BJ (cell line): Measurements from ENCODE around the gene ZNF135. TPM values are rescaled to one million over a fixed set of nuclear protein-coding genes. Genes with fewer than 3 reads are reported as not detected.

Experiments used
- CTCF ChIA-PET: fragments of 350-600 bp; formaldehyde crosslinking; extraction: SDS; loops from one replicate; lab custom pipeline; 2021; ENCODE audit warnings: antibody characterized with exemption, inconsistent platforms; lab: Yijun Ruan, JAX
- POLR2A ChIA-PET: fragments of 300-600 bp; sonication (Branson Sonifier 250); formaldehyde crosslinking; extraction: SDS; loops from one replicate; lab custom pipeline; 2021; ENCODE audit warnings: antibody characterized with exemption; lab: Charles Lee
- DNase-seq: peaks from one replicate; pipeline ENCODE4 v3.0.0-alpha.2; 2011; ENCODE audit warnings: low read depth
- H3K27me3 ChIP-seq: 2 replicates; pipeline ENCODE4 v1.6.0; 2011; ENCODE audit warnings: low read length; ENCODE audit not compliant: control insufficient read depth, insufficient read depth
- H3K36me3 ChIP-seq: 2 replicates; pipeline ENCODE4 v1.5.1; 2011; ENCODE audit warnings: low read length; ENCODE audit not compliant: control insufficient read depth, insufficient read depth
- H3K4me3 ChIP-seq: 2 replicates; pipeline ENCODE4 v1.5.1; 2011; ENCODE audit warnings: low read depth, mild to moderate bottlenecking, control low read depth, low read length
- CTCF ChIP-seq: IDR thresholded peaks from 2 replicates; pipeline ENCODE4 v1.5.1; 2011; ENCODE audit warnings: low read depth, mild to moderate bottlenecking, control low read depth, inconsistent platforms, low read length, moderate library complexity; ENCODE audit not compliant: insufficient read depth
- polyA minus RNA-seq: library from RNA; depleted of rRNA, polyadenylated mRNA; stranded (reverse); fragments of >200 nt; gene quantifications from 2 replicates; pipeline ENCODE4 v1.2.3, GENCODE V29; 2011; rRNA and poly(A)+ RNA removed
- polyA plus RNA-seq: library from polyadenylated mRNA; depleted of rRNA; stranded (reverse); fragments of >200 nt; gene quantifications from 2 replicates; pipeline ENCODE4 v1.2.3, GENCODE V29; 2011; rRNA removed

Gene ZNF135
- polyA plus RNA-seq (6.3 and 6.8 TPM in 2 replicates), polyA minus RNA-seq (3.7 and 5.7 TPM in 2 replicates)

GRCh38 chr19:58059003-58059670, at the start of gene ZNF135:
TSS of gene ZNF135 (plus strand) at chr19:58059282. CDS start at chr19:58060003, 721 bp downstream.
- POLR2A ChIA-PET: no interaction called here
- no peak for TF ChIP-seq CTCF
- H3K4me3 ChIP-seq: peak within 1 kb of the TSS; percentile 60
- H3K27me3 ChIP-seq: no peaks in the 10 kb centered on the region
- CTCF ChIA-PET: interaction anchor here (1.0 to 1.1 kb wide), 2 partner anchors 37 to 77 kb away, joined by 3 to 4 read pairs; no protein-coding TSS in a partner anchor
- DNase-seq: peak; percentile 35
- no peaks in the 10 kb centered on the region for H3K36me3 ChIP-seq

GRCh38 chr19:58009301-58009665, 49.8 kb upstream of the ZNF135 start:
- H3K4me3 ChIP-seq: peak overlapping the region; percentile 4; the same call in 1 of the 2 replicates
- TF ChIP-seq CTCF: no peak
- peaks cover 5% of the 10 kb centered on the region for H3K36me3 ChIP-seq
- CTCF ChIA-PET: no interaction called here
- DNase-seq: no peak
- H3K27me3 ChIP-seq: no peaks in the 10 kb centered on the region
- POLR2A ChIA-PET: no interaction called here

- H3K4me3 ChIP-seq: peak overlapping the region; percentile 33
- H3K36me3 ChIP-seq: 0 out of 2 replicates have a peak, but pooled peaks cover 2% of the 10 kb centered on the region
- CTCF ChIA-PET: no interaction called here
- POLR2A ChIA-PET: no interaction called here
- DNase-seq: no peak
- H3K27me3 ChIP-seq: no peaks in the 10 kb centered on the region
- no peak for TF ChIP-seq CTCF
These were observed 49.3 kb upstream of the ZNF135 start for GRCh38 chr19:58009666-58010301.

GRCh38 chr19:58010507-58010906, 48.6 kb upstream of the ZNF135 start:
- ChIA-PET CTCF (no interaction called here), POLR2A (no interaction called here)
- no peak for TF ChIP-seq CTCF
- Histone ChIP-seq H3K4me3 (no peak overlapping the region), H3K36me3 (0 out of 2 replicates have a peak, but pooled peaks cover 2% of the 10 kb centered on the region), H3K27me3 (no peaks in the 10 kb centered on the region)
- DNase-seq: no peak

- TF ChIP-seq CTCF: no peak
- Histone ChIP-seq H3K4me3 (no peak overlapping the region), H3K27me3 (no peaks in the 10 kb centered on the region), H3K36me3 (no peaks in the 10 kb centered on the region)
- ChIA-PET POLR2A (no interaction called here), CTCF (no interaction called here)
- no peak for DNase-seq
These were observed 44.9 kb upstream of the ZNF135 start for GRCh38 chr19:58014141-58014540.
